ENCODE data around the gene ZNF530.

GRCh38 chr19:57653689-57654088 lies 54.0 kb downstream of the ZNF530 start:
- TF ChIP-seq POLR2A (IDR thresholded peaks at IDR 0.05) (no peak), CTCF (IDR thresholded peaks at IDR 0.05) (no peak)
